IMR-90 (cell line): ENCODE data around the gene NLGN3. TPM values are rescaled to one million over a fixed set of nuclear protein-coding genes. Genes with fewer than 3 reads are reported as not detected.

Experiments
- ATAC-seq: fragments of 200-7000 bp; cut with Tn5 transposase; 2 replicates; pipeline ENCODE4 v1.9.1; 2020; ENCODE audit warnings: low read depth, mild to moderate bottlenecking, moderate library complexity
- BruUV-seq: library from RNA; stranded (reverse); fragments of 400-500 nt; replicated peaks from 2 replicates; lab custom pipeline; 2021; lab: Mats Ljungman, UMichigan
- CTCF ChIA-PET: fragments of 300-600 bp; formaldehyde crosslinking; extraction: SDS; loops from one replicate; lab custom pipeline; 2021; ENCODE audit warnings: antibody characterized with exemption; lab: Yijun Ruan, JAX
- POLR2A ChIA-PET: fragments of 300-600 bp; sonication (Branson Sonifier 250); formaldehyde crosslinking; loops from one replicate; lab custom pipeline; 2022; ENCODE audit warnings: antibody characterized with exemption; ENCODE audit not compliant: unreplicated experiment; lab: Charles Lee
- DNase-seq: peaks from one replicate; pipeline ENCODE4 v3.0.0; 2013
- H2AFZ ChIP-seq: replicated peaks from 2 replicates; pipeline ENCODE3; 2013; ENCODE audit warnings: low read length, mild to moderate bottlenecking; ENCODE audit not compliant: poor library complexity
- H2AK5ac ChIP-seq: 2 replicates; pipeline ENCODE4 v1.6.1; 2013; ENCODE audit warnings: low read depth, low read length, inconsistent platforms
- H2AK9ac ChIP-seq: replicated peaks from 2 replicates; pipeline ENCODE3; 2013; ENCODE audit warnings: mild to moderate bottlenecking, low read depth, low read length, moderate library complexity; ENCODE audit not compliant: poor library complexity
- H2BK120ac ChIP-seq: 2 replicates; pipeline ENCODE4 v1.6.1; 2013; ENCODE audit warnings: low read depth, low read length, inconsistent platforms
- H2BK15ac ChIP-seq: 3 replicates; pipeline ENCODE4 v1.6.1; 2013; ENCODE audit warnings: low read depth, low read length, inconsistent platforms
- H2BK20ac ChIP-seq: 2 replicates; pipeline ENCODE4 v1.6.1; 2013; ENCODE audit warnings: low read depth, mild to moderate bottlenecking, inconsistent platforms, low read length, moderate library complexity
- H2BK5ac ChIP-seq: 2 replicates; pipeline ENCODE4 v1.6.1; 2013; ENCODE audit warnings: mild to moderate bottlenecking, low read depth, low read length, inconsistent platforms; ENCODE audit not compliant: poor library complexity, severe bottlenecking
- H3K14ac ChIP-seq: replicated peaks from 2 replicates; pipeline ENCODE4 v1.6.1; 2013; ENCODE audit warnings: low read depth, low read length, inconsistent platforms
- H3K18ac ChIP-seq: 2 replicates; pipeline ENCODE4 v1.6.1; 2013; ENCODE audit warnings: low read depth, low read length, control low read depth
- H3K23ac ChIP-seq: 2 replicates; pipeline ENCODE4 v1.6.1; 2013; ENCODE audit warnings: low read depth, low read length, inconsistent platforms
- H3K27ac ChIP-seq: 2 replicates; pipeline ENCODE4 v1.5.1; 2013; ENCODE audit warnings: mild to moderate bottlenecking, control low read depth, low read length; ENCODE audit not compliant: insufficient read depth
- H3K27me3 ChIP-seq: 2 replicates; pipeline ENCODE4 v1.6.1; 2013; ENCODE audit warnings: low read length; ENCODE audit not compliant: control insufficient read depth, insufficient read depth
- H3K36me3 ChIP-seq: 2 replicates; pipeline ENCODE4 v1.6.1; 2013; ENCODE audit warnings: low read length, mixed read lengths; ENCODE audit not compliant: control insufficient read depth, insufficient read depth
- H3K4ac ChIP-seq: 2 replicates; pipeline ENCODE4 v1.6.1; 2013; ENCODE audit warnings: low read depth, low read length, inconsistent platforms
- H3K4me1 ChIP-seq: 2 replicates; pipeline ENCODE4 v1.6.1; 2013; ENCODE audit warnings: low read length, mixed read lengths; ENCODE audit not compliant: control insufficient read depth, insufficient read depth
- H3K4me2 ChIP-seq: 2 replicates; pipeline ENCODE4 v1.6.1; 2013; ENCODE audit warnings: low read depth, mild to moderate bottlenecking, control low read depth, low read length, moderate library complexity
- H3K4me3 ChIP-seq: 2 replicates; pipeline ENCODE4 v1.5.1; 2013; ENCODE audit warnings: low read depth, mild to moderate bottlenecking, control low read depth, low read length, moderate library complexity; ENCODE audit not compliant: insufficient read depth
- H3K56ac ChIP-seq: 2 replicates; pipeline ENCODE4 v1.6.1; 2013; ENCODE audit warnings: low read length, inconsistent platforms; ENCODE audit not compliant: insufficient read depth; ENCODE audit errors: extremely low read depth
- H3K79me1 ChIP-seq, 2 experiments: 2 replicates each; pipeline ENCODE4 v1.6.1; 2013; ENCODE audit warnings: low read length in 2 of 2, inconsistent platforms in 1 of 2, low read depth in 1 of 2
- H3K9ac ChIP-seq: 2 replicates; pipeline ENCODE4 v1.6.1; 2013; ENCODE audit warnings: low read depth, low read length, control low read depth
- H3K9me1 ChIP-seq: 2 replicates; pipeline ENCODE4 v1.6.1; 2013; ENCODE audit warnings: low read length, inconsistent platforms; ENCODE audit not compliant: insufficient read depth
- H3K9me3 ChIP-seq: 2 replicates; pipeline ENCODE4 v1.6.1; 2013; ENCODE audit warnings: low read length; ENCODE audit not compliant: control insufficient read depth, insufficient read depth
- H4K20me1 ChIP-seq: 2 replicates; pipeline ENCODE4 v1.6.1; 2013; ENCODE audit warnings: low read length, inconsistent platforms; ENCODE audit not compliant: insufficient read depth
- H4K5ac ChIP-seq: 2 replicates; pipeline ENCODE4 v1.6.1; 2013; ENCODE audit warnings: mild to moderate bottlenecking, low read depth, low read length, control low read depth
- H4K8ac ChIP-seq, 2 experiments: 2 replicates each; pipeline ENCODE4 v1.6.1; 2013; ENCODE audit warnings: low read depth in 2 of 2, low read length in 2 of 2, control low read depth in 1 of 2, inconsistent platforms in 1 of 2
- H4K91ac ChIP-seq: 2 replicates; pipeline ENCODE4 v1.6.1; 2013; ENCODE audit warnings: low read depth, low read length, inconsistent platforms; ENCODE audit not compliant: insufficient read depth
- MAZ ChIP-seq: IDR thresholded peaks from 2 replicates; pipeline ENCODE4 v1.6.1; 2012; ENCODE audit warnings: low read depth, mild to moderate bottlenecking, low read length, improper control_type of control experiment, moderate library complexity, borderline replicate concordance
- MXI1 ChIP-seq: IDR thresholded peaks from 2 replicates; pipeline ENCODE4 v1.6.1; 2012; ENCODE audit warnings: low read depth, mild to moderate bottlenecking, low read length, moderate library complexity, borderline replicate concordance
- RFX5 ChIP-seq: IDR thresholded peaks from 2 replicates; pipeline ENCODE4 v1.8.0; 2012; ENCODE audit warnings: low read depth, mild to moderate bottlenecking, low read length, moderate library complexity
- WGBS, 2 experiments: methylation state at CpG; one replicate each; pipeline versions ENCODE4 v1.1.5 to v1.1.7; 2013; ENCODE audit warnings: missing lambda C conversion rate in 2 of 2; ENCODE audit not compliant: insufficient read length in 1 of 2; ENCODE audit errors: extremely low coverage in 2 of 2; 5-methylcytosine and 5-hydroxymethylcytosine counted together
- dilution Hi-C: fragments of 300-500 bp; cut with HindIII; formaldehyde crosslinking; loops from one replicate; pipeline ENCODE4 v1.14.3; 2018; ENCODE audit warnings: low sequenced_read_pairs; ENCODE audit not compliant: unreplicated experiment
- in situ Hi-C: fragments of 300-500 bp; cut with MboI; formaldehyde crosslinking; loops from 3 replicates; pipeline ENCODE4 v1.14.3; 2019; ENCODE audit warnings: low sequenced_read_pairs, inconsistent platforms, mixed read lengths
- intact Hi-C: fragments of 100-400 bp; cut with micrococcal nuclease; formaldehyde crosslinking; loops from 2 replicates; pipeline ENCODE4 v1.10.0; 2022
- polyA plus RNA-seq, 3 experiments: library from polyadenylated mRNA; depleted of rRNA; stranded (reverse); fragments of >200 nt; gene quantifications; 2 replicates each; pipeline ENCODE4 v1.2.3, GENCODE V29; 2012; ENCODE audit warnings: low replicate concordance in 1 of 3
- total RNA-seq: library from RNA; depleted of rRNA; stranded (reverse); fragments of >200 nt; gene quantifications from 2 replicates; pipeline ENCODE4 v1.2.3, GENCODE V29; 2012

Gene NLGN3
- total and polyA plus RNA-seq, 2 of the 4 experiments (the other 2 are of a cell fraction): 0.18 to 0.39 TPM

- Histone ChIP-seq H3K4me3 (no peak overlapping the region), H2AFZ (no peak overlapping the region), H3K9ac (no peak overlapping the region), H2BK120ac (no peak overlapping the region), H2BK5ac (no peak overlapping the region), H3K36me3 (no peaks in the 10 kb centered on the region), H2AK5ac (no peak overlapping the region), H4K8ac (no peak overlapping the region), H3K9me1 (no peaks in the 10 kb centered on the region), H3K27me3 (peaks cover 8% of the 10 kb centered on the region), H3K4me1 (no peaks in the 10 kb centered on the region), H3K18ac (no peak overlapping the region), H3K79me1 (no peaks in the 10 kb centered on the region), H2BK20ac (no peak overlapping the region), H2BK15ac (no peak overlapping the region), H4K91ac (no peak overlapping the region), H3K56ac (no peak overlapping the region), H2AK9ac (no peak overlapping the region), H3K4ac (no peak overlapping the region), H3K4me2 (no peak overlapping the region), H4K20me1 (no peaks in the 10 kb centered on the region), H3K14ac (no peak overlapping the region), H4K5ac (no peak overlapping the region), H3K23ac (no peak overlapping the region), H3K27ac (no peak overlapping the region), H3K9me3 (no peaks in the 10 kb centered on the region)
- intact Hi-C loops: no loop called here
- 17% methylated on average over 2 of the region's 5 CpGs; no CpG with 5 or more reads in 1 of the 2 experiments for WGBS, 2 experiments
- ATAC-seq (no peak), DNase-seq (no peak)
- TF ChIP-seq RFX5: no peak
- no peak for TF ChIP-seq MAZ
- TF ChIP-seq MXI1: no peak
- ChIA-PET POLR2A (no interaction called here), CTCF (no interaction called here)
- BruUV-seq: no TSS peak
- in situ Hi-C loops: no loop called here
- dilution Hi-C loops: no loop called here
Measured at GRCh38 chrX:71170660-71171059, 26.0 kb downstream of the NLGN3 start.
